ENCODE results near the gene ODAD4. TPM values are rescaled to one million over a fixed set of nuclear protein-coding genes. Genes with fewer than 3 reads are reported as not detected.

The ODAD4 gene
- total and polyA plus RNA-seq, 2 experiments from 2014 or later = 0.53 to 0.76 TPM

- DNase-seq (ENCODE audit: low spot score) = peak; percentile 93
- H4K20me1 ChIP-seq (ENCODE audit: insufficient read depth, poor library complexity, severe bottlenecking) = peaks cover 6% of the 10 kb centered on the region
- no peaks in the 10 kb centered on the region for H3K27me3 ChIP-seq
- H3K9me2 ChIP-seq (replicated peaks; ENCODE audit: insufficient read depth) = no peaks in the 10 kb centered on the region
- H3K4me2 ChIP-seq = peak overlapping the region; percentile 92
- H3K27ac ChIP-seq = peak overlapping the region; percentile 81
- H3K79me2 ChIP-seq = peaks cover 41% of the 10 kb centered on the region
- peak overlapping the region; percentile 75 for H2AFZ ChIP-seq
- WGBS (ENCODE audit: low lambda C conversion rate, missing lambda C conversion rate) = 7% methylated on average over 18 of the region's 18 CpGs
- H3K36me3 ChIP-seq (replicated peaks; ENCODE audit: insufficient read depth, low read depth) = no peaks in the 10 kb centered on the region
- H3K4me1 ChIP-seq (ENCODE audit: insufficient read depth) = peaks cover 17% of the 10 kb centered on the region
- H3K4me3 ChIP-seq = peak overlapping the region; percentile 46
- H3K9me3 ChIP-seq (ENCODE audit: low read depth) = no peaks in the 10 kb centered on the region
- TF ChIP-seq EZH2 (IDR thresholded peaks at IDR 0.05; ENCODE audit: borderline replicate concordance) (no peak), CTCF (IDR thresholded peaks at IDR 0.05; ENCODE audit: poor library complexity) (no peak), EZH2phosphoT487 (IDR thresholded peaks at IDR 0.05; ENCODE audit: low read depth, severe bottlenecking, unreplicated experiment) (no peak)
Measured at GRCh38 chr17:41965694-41966462, 35.5 kb downstream of the ODAD4 start.

GRCh38 chr17:41966463-41967140 lies 36.2 kb downstream of the ODAD4 start, which contains the start of gene CNP:
TSS of gene CNP (plus strand) at chr17:41966795. CDS start at chr17:41966885, 90 bp downstream.
- H4K20me1 ChIP-seq (ENCODE audit: insufficient read depth, poor library complexity, severe bottlenecking) = peaks cover 6% of the 10 kb centered on the region
- H3K27ac ChIP-seq = peak within 1 kb of the TSS; percentile 93
- no peak for TF ChIP-seq EZH2 (IDR thresholded peaks at IDR 0.05; ENCODE audit: borderline replicate concordance)
- TF ChIP-seq EZH2phosphoT487 (IDR thresholded peaks at IDR 0.05; ENCODE audit: low read depth, severe bottlenecking, unreplicated experiment) = no peak
- no peak for TF ChIP-seq CTCF (IDR thresholded peaks at IDR 0.05; ENCODE audit: poor library complexity)
- H2AFZ ChIP-seq = peak within 1 kb of the TSS; percentile 75
- WGBS (ENCODE audit: low lambda C conversion rate, missing lambda C conversion rate) = under 1% methylated on average over 37 of the region's 71 CpGs
- H3K4me3 ChIP-seq = peak within 1 kb of the TSS; percentile 71
- no peaks in the 10 kb centered on the region for H3K27me3 ChIP-seq
- H3K9me3 ChIP-seq (ENCODE audit: low read depth) = no peaks in the 10 kb centered on the region
- H3K36me3 ChIP-seq (replicated peaks; ENCODE audit: insufficient read depth, low read depth) = no peaks in the 10 kb centered on the region
- no peaks in the 10 kb centered on the region for H3K9me2 ChIP-seq (replicated peaks; ENCODE audit: insufficient read depth)
- H3K4me2 ChIP-seq = peak within 1 kb of the TSS; percentile 92
- peak; percentile 97 for DNase-seq (ENCODE audit: low spot score)
- H3K4me1 ChIP-seq (ENCODE audit: insufficient read depth) = peaks cover 17% of the 10 kb centered on the region
- peaks cover 46% of the 10 kb centered on the region for H3K79me2 ChIP-seq

- Histone ChIP-seq H4K20me1 (ENCODE audit: insufficient read depth, poor library complexity, severe bottlenecking) (peaks cover 6% of the 10 kb centered on the region), H3K4me1 (ENCODE audit: insufficient read depth) (peaks cover 17% of the 10 kb centered on the region), H3K27me3 (no peaks in the 10 kb centered on the region), H3K36me3 (replicated peaks; ENCODE audit: insufficient read depth, low read depth) (no peaks in the 10 kb centered on the region), H3K9me3 (ENCODE audit: low read depth) (no peaks in the 10 kb centered on the region), H3K9me2 (replicated peaks; ENCODE audit: insufficient read depth) (no peaks in the 10 kb centered on the region), H3K4me3 (peak overlapping the region; percentile 71), H3K4me2 (peak overlapping the region; percentile 92), H2AFZ (peak overlapping the region; percentile 72), H3K27ac (peak overlapping the region; percentile 93), H3K79me2 (peaks cover 52% of the 10 kb centered on the region)
- TF ChIP-seq EZH2 (IDR thresholded peaks at IDR 0.05; ENCODE audit: borderline replicate concordance) = no peak
- no peak for TF ChIP-seq CTCF (IDR thresholded peaks at IDR 0.05; ENCODE audit: poor library complexity)
- no peak for TF ChIP-seq EZH2phosphoT487 (IDR thresholded peaks at IDR 0.05; ENCODE audit: low read depth, severe bottlenecking, unreplicated experiment)
- 28% methylated on average over 34 of the region's 39 CpGs for WGBS (ENCODE audit: low lambda C conversion rate, missing lambda C conversion rate)
- DNase-seq (ENCODE audit: low spot score) = no peak
Measured at GRCh38 chr17:41967141-41967920, 36.9 kb downstream of the ODAD4 start.
